Measurements from ENCODE around the gene ZC3H12D.

DNA sequence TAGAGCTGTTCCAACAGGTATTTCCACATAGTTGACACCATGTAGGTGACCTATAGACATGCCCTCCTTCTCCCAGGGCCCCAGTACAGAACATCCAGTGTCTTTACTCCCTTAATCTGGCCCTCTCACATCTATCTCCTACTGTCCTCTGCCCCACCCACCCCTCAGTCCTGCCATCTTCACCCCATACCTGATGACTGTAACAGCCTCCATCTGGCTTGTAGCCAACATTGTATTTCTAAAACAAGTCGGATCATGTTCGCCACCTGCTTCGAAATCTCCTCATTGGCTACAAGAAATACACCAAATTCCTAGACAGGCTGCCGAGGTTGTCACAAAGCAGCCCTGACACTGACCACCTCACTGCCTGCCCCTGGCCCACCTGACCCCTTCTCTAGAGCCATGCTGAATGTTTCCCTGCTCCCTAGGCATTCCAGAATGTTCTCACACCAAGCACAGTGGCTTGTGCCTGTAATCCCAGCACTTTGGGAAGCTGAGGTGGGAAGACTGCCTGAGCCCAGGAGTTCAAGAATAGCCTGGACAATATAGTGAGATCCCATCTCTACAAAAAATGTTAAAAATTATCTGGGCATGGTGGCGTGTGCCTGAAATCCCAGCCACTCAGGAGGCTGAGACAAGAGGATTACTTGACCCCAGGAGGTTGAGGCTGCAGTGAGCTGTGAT lies 6.0 kb downstream of the ZC3H12D start:
- TF ChIP-seq, protein P1, sequence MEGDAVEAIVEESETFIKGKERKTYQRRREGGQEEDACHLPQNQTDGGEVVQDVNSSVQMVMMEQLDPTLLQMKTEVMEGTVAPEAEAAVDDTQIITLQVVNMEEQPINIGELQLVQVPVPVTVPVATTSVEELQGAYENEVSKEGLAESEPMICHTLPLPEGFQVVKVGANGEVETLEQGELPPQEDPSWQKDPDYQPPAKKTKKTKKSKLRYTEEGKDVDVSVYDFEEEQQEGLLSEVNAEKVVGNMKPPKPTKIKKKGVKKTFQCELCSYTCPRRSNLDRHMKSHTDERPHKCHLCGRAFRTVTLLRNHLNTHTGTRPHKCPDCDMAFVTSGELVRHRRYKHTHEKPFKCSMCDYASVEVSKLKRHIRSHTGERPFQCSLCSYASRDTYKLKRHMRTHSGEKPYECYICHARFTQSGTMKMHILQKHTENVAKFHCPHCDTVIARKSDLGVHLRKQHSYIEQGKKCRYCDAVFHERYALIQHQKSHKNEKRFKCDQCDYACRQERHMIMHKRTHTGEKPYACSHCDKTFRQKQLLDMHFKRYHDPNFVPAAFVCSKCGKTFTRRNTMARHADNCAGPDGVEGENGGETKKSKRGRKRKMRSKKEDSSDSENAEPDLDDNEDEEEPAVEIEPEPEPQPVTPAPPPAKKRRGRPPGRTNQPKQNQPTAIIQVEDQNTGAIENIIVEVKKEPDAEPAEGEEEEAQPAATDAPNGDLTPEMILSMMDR (IDR thresholded peaks at IDR 0.05), result no peak
- no peak for TF ChIP-seq POLR2A (IDR thresholded peaks at IDR 0.05)

Data from lower leg skin (tissue), 3 donors.